Hematopoietic multipotent progenitor cell treated with erythropoietin and hydrocortisone succinate and interleukin-3 and kit ligand, for 6 days (in vitro differentiated cells): Measurements from ENCODE around the gene SEMA3D.

Source experiments
- DNase-seq: peaks from one replicate; pipeline ENCODE4 v3.0.0-alpha.2; 2015

Gene SEMA3D

DNA sequence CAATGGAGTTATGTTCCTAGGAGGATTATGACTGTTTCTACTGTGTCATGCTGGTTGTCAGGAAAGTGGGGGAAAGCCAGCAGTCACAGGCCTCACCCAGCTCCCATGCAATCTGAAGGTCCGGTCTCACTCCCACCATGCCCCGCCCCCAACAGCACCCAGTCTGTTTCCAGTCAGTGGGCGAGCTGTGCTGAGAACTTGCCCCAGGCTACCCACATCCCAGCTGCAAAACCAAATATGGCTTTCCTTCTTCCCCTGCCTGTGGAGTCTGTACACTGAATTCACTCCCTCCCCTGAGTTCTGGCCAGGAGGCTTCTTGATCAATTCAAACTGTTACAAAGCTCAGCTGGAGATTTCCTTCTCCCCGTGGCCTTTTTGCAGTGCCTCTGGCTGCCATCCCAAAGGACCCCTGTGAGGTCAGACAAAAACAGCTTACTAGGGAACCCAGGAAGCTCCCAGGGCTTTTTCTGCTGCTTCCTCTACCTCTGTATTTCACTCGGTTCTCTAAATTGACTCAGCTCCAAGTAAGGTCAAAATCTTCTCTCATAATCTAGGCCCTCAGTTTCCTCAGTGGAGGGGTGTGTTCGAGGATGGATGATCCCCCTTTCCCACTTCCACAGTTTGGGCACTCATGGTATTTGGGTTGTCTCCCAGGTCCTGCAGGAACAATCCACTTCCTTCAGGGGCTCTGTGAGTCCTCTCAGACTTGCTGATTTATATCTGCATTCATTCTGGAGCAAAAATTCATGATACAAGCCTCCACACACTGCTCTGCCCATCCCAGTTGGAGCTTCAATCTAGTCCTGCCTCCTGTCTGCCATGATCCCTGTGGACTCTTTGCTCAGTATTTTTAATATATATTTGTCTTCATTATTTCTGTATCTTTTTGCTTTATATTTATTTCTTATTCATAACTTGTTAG lies 205.5 kb downstream of the SEMA3D start:
- no peak for DNase-seq

DNA sequence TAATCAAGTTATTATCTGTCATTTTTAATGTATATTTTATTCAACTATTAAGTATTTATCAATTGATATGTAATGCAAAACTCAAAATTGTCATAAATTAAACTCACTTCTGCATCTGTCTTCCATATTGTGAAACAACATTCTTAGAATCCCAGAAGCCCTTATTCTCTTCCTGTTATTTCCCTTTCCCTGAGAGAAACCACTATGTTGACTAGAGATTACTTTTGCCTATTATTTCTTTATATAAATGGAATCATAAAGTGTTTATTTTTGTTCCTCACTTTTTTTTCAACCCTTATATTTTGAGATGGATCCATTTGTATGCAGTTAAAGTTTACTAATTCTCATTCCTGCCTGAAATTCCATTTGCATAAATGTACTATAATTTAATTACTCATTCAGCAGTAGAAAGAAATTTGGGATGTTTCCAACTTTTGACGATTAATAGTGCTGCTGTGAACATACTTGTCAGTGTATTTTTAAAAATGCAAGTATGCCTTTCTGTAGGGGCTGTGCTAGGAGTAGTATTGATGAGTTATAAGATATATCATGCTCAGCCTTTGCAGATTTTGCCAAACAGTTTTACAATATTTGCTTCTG lies 211.2 kb downstream of the SEMA3D start:
- no peak for DNase-seq

DNA sequence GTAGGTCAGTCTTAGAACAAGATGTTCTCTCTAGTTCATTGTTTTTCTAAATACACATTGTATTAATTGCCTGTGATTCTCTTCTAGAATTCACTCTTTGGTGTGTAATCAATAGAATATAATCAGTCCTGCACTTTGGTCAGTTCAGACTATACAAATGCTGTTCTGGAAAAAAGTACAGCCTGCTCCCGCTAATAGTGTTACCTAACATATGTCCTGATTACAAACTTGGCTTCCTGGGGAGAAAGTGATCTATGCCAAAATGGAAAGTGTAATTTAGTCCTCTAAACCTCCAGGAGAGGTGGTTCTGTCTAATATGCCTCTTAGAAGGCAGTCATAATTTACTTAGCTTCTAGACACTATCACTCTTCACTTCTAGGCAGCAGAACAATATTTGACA lies 215.5 kb downstream of the SEMA3D start:
- no peak for DNase-seq

DNA sequence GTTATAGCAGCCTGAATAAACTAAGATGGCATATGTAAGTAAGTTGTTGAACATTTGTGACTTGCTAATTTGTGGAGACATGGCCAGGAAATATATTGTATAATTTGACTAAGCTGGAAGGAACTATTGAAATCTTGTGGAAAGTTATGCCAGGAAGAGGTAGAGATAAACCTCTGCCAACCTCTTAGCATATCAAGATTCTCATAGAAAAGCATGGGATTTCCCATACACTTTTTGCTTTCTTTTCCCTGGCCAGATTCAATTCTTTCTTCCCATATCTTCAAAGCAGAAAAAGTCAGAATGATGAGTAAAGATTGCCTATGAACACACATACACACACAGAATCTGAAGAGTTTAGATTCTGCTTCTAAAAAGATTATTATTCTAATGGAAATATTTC lies 216.2 kb downstream of the SEMA3D start:
- no peak for DNase-seq

DNA sequence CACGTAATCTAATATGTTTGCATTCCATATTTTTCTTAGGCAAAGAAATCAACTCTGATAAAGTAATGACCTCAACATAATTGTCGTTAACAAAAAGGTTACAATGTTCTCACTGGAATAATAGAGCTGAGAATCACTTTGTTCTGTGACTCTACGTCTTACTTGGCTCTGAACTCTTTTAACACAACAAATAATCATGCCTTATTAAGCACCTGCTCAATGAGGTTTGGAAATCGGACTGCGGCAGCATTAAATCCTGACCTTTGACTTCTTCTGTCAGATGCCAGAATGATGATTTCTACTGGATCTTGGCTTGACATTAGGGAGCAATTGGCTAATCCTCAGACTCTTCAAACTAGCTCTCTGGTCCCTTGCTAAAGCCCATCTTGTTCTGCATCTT lies 233.6 kb downstream of the SEMA3D start:
- DNase-seq: no peak

DNA sequence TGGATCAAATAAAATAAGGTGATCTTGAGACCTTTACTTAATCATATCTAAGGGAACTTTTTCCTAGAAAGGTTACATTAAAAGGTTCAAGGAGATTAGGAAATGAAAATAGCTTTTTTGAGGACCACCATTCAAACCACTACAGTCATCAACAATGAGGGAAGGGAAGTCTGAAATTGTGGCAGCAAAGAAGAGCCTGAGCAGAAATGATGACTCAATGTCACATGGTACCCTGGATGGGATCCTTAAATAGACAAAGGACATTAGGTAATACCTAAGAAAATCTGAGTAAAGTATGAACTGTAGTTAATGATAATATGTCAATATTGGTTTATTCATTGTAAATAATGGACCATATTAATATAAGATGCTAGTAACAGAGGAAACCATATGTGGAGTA lies 236.0 kb downstream of the SEMA3D start:
- DNase-seq: no peak

DNA sequence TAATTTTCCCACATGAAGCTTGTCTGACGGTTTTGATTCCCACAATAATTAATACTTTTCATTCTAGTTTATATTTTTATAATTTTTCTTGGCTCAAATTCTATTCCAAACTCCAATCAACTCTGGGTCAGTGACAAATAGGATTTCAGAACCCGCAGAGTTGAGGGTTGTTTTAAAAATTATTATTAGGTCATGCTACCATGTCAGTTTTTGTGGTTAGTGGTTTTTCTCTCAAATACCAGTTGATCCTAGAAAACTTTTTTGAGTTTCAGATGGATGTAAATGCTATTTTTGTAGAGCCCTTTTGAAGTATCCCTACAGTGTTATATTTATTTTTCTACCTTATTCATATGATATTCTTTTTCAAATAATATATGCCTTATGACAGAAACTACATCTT lies 237.4 kb downstream of the SEMA3D start:
- DNase-seq: no peak

DNA sequence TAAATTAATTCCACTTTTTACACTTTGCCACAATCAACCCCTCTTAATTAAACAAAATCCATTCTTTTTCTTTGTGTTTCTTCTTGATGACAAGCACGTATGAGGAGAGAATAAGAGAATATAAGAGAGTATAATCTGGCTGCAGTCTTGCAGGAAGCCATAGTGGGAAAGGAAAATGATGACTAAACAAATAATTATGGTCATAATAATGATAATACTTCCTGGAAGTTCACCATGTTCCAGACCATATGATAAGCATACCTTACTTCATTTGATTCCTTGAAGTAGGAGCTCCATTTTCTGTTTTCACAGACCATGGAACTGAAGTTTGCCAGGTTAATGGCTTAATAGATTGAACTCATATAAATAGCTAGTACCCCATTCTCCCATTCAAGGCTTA lies 237.8 kb downstream of the SEMA3D start:
- no peak for DNase-seq

DNA sequence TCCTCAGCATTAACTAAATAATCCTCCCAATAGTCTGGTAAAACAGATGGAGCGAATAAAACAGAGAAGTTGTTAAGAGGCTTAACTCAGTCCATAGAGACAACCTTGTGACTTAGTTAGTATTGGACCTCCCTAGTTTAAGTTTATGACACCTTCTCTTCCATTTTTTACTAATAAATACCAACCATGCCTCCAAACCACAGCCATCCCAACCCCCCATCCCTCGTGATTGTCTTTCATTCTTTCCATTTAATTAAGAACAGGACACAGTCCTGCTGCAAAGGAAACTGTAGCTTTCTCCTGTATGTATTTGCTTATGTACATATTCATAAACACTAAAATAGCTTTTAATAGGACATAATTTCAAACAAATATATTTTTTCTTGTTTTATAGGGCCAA lies 238.2 kb downstream of the SEMA3D start:
- DNase-seq: no peak

DNA sequence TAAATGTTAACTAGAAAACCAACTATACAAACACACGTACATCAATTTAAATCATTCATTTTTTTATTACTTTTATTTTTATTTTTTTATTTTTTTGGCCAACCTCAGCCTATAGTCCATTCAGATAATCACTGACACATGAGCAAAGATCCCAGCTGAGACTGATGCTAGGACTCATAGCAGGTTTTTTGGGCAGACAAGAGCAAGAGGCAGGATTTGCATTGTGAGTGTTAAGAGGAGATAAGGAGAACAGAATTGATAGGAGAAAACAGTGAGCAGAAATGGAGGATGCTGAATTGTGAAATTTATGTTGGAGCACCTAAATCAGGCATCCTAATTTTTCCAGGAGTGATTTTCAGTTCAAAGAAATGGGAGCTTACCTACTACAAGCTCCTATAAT lies 240.3 kb downstream of the SEMA3D start:
- no peak for DNase-seq
